HEK293 (cell line): ENCODE measurements around the gene CDH5.

Experiments used
- KLF7 ChIP-seq: fragments of 450-650 bp; formaldehyde crosslinking; IDR thresholded peaks from 2 replicates; pipeline ENCODE4 v1.5.1; 2016; ENCODE audit warnings: missing biosample characterization, missing genetic modification characterization, borderline replicate concordance
- ZNF221 ChIP-seq: fragments of 450-650 bp; formaldehyde crosslinking; IDR thresholded peaks from 2 replicates; pipeline ENCODE4 v1.5.1; 2017; ENCODE audit warnings: missing biosample characterization, missing genetic modification characterization, borderline replicate concordance
- ZNF302 ChIP-seq: fragments of 450-650 bp; formaldehyde crosslinking; IDR thresholded peaks from 2 replicates; pipeline ENCODE4 v1.5.1; 2016; ENCODE audit warnings: missing biosample characterization, missing genetic modification characterization, low read depth
- ZNF433 ChIP-seq: fragments of 450-650 bp; formaldehyde crosslinking; IDR thresholded peaks from 2 replicates; pipeline ENCODE4 v1.5.1; 2016; ENCODE audit warnings: missing biosample characterization, missing genetic modification characterization, low read depth
- ZNF776 ChIP-seq: fragments of 450-650 bp; formaldehyde crosslinking; IDR thresholded peaks from 2 replicates; pipeline ENCODE4 v1.5.0; 2017; ENCODE audit warnings: missing biosample characterization, missing genetic modification characterization, borderline replicate concordance
- TF ChIP-seq, protein P1 (sequence below): fragments of 450-650 bp; formaldehyde crosslinking; IDR thresholded peaks from 2 replicates; pipeline ENCODE4 v1.5.1; 2016; ENCODE audit warnings: missing biosample characterization, missing genetic modification characterization
- TF ChIP-seq, protein P2 (sequence below): fragments of 450-650 bp; formaldehyde crosslinking; IDR thresholded peaks from 2 replicates; pipeline ENCODE4; 2016; ENCODE audit warnings: missing biosample characterization, missing genetic modification characterization

DNA sequence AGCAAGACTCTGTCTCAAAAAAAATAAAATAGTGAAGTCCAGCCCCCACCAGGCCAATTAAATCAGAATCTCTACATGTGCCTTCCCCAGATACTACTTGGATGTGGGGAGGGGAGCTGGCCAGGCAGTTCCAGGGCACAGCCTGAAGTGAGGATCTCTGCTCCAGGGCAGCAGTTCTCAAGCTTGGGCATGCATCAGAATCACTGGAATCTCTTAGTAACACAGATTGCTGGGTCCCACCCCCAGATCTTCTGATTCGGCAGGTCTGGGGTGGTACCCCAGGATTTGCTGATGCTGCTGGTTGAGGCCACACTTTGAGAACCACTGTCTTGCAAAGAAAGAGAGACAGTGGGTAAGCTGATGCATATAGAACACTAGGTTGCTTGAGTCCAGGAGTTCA is 8.3 kb upstream of the CDH5 start:
- TF ChIP-seq, protein P1, sequence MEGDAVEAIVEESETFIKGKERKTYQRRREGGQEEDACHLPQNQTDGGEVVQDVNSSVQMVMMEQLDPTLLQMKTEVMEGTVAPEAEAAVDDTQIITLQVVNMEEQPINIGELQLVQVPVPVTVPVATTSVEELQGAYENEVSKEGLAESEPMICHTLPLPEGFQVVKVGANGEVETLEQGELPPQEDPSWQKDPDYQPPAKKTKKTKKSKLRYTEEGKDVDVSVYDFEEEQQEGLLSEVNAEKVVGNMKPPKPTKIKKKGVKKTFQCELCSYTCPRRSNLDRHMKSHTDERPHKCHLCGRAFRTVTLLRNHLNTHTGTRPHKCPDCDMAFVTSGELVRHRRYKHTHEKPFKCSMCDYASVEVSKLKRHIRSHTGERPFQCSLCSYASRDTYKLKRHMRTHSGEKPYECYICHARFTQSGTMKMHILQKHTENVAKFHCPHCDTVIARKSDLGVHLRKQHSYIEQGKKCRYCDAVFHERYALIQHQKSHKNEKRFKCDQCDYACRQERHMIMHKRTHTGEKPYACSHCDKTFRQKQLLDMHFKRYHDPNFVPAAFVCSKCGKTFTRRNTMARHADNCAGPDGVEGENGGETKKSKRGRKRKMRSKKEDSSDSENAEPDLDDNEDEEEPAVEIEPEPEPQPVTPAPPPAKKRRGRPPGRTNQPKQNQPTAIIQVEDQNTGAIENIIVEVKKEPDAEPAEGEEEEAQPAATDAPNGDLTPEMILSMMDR (tag by site-specific recombination) = no peak
- TF ChIP-seq ZNF433 (tag by site-specific recombination) = no peak
- TF ChIP-seq, protein P2, sequence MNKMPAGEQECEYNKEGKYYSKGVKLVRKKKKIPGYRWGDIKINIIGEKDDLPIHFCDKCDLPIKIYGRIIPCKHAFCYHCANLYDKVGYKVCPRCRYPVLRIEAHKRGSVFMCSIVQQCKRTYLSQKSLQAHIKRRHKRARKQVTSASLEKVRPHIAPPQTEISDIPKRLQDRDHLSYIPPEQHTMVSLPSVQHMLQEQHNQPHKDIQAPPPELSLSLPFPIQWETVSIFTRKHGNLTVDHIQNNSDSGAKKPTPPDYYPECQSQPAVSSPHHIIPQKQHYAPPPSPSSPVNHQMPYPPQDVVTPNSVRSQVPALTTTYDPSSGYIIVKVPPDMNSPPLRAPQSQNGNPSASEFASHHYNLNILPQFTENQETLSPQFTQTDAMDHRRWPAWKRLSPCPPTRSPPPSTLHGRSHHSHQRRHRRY (tag by site-specific recombination) = no peak
- TF ChIP-seq ZNF302 (tag by site-specific recombination) = no peak
- no peak for TF ChIP-seq KLF7 (tag by site-specific recombination)
- TF ChIP-seq ZNF221 = no peak
- TF ChIP-seq ZNF776 (tag by site-specific recombination) = no peak
